CD4-positive, alpha-beta T cell treated with Interleukin-4 for 4 hours (primary cell): ENCODE data around the gene MFSD6L.
A peak's percentile ranks its signal among the peaks of the same experiment; 100 is the strongest.

ENCODE experiments used
- DNase-seq: peaks from one replicate; pipeline ENCODE4 v3.0.0-alpha.2; 2020

Gene MFSD6L

GRCh38 chr17:8791248-8791909 is 7.8 kb downstream of the MFSD6L start:
- DNase-seq = no peak

GRCh38 chr17:8789743-8790142 is 9.4 kb downstream of the MFSD6L start:
- DNase-seq = no peak

- no peak for DNase-seq
Observed at GRCh38 chr17:8788998-8789397, 10.2 kb downstream of the MFSD6L start.

- DNase-seq = peak; percentile 43
Observed at GRCh38 chr17:8785547-8786413, 13.4 kb downstream of the MFSD6L start.

GRCh38 chr17:8782176-8782575 is 17.0 kb downstream of the MFSD6L start:
- no peak for DNase-seq

GRCh38 chr17:8781776-8782175 is 17.4 kb downstream of the MFSD6L start:
- no peak for DNase-seq

GRCh38 chr17:8776881-8777280 is 22.3 kb downstream of the MFSD6L start:
- no peak for DNase-seq

GRCh38 chr17:8776248-8776647 is 22.9 kb downstream of the MFSD6L start:
- DNase-seq = no peak

- no peak for DNase-seq
Observed at GRCh38 chr17:8766731-8767130, 32.4 kb downstream of the MFSD6L start.

GRCh38 chr17:8762012-8762411 is 37.2 kb downstream of the MFSD6L start:
- no peak for DNase-seq

- DNase-seq = no peak
Observed at GRCh38 chr17:8758137-8758596, 41.0 kb downstream of the MFSD6L start, which contains the start of gene SPDYE4. SPDYE4 (minus strand) TSS chr17:8758546; CDS start chr17:8758382, 164 bp downstream.

- DNase-seq = no peak
Observed at GRCh38 chr17:8757189-8757588, 42.0 kb downstream of the MFSD6L start.

- DNase-seq = no peak
Observed at GRCh38 chr17:8755590-8756255, 43.4 kb downstream of the MFSD6L start.

- no peak for DNase-seq
Observed at GRCh38 chr17:8754890-8755289, 44.3 kb downstream of the MFSD6L start.

GRCh38 chr17:8753976-8754440 is 45.2 kb downstream of the MFSD6L start:
- no peak for DNase-seq

- DNase-seq = no peak
Observed at GRCh38 chr17:8753136-8753975, 45.8 kb downstream of the MFSD6L start.

- no peak for DNase-seq
Observed at GRCh38 chr17:8749616-8750015, 49.5 kb downstream of the MFSD6L start.

GRCh38 chr17:8747742-8748141 is 51.4 kb downstream of the MFSD6L start:
- DNase-seq = no peak
